ENCODE measurements around the gene TOX4. TPM values are rescaled to one million over a fixed set of nuclear protein-coding genes. Genes with fewer than 3 reads are reported as not detected.

TOX4 gene
- total RNA-seq, 2 donors from 2014 or later, result 80.2 to 85.2 TPM

GRCh38 chr14:21498540-21499526 is 21.8 kb downstream of the TOX4 start:
- ATAC-seq, result peak; percentile 63
- DNase-seq, result no peak
- intact Hi-C loops (cut with DNase I, micrococcal nuclease), result no loop called here

GRCh38 chr14:21501568-21501967 is 24.6 kb downstream of the TOX4 start:
- DNase-seq, result no peak
- no peak for ATAC-seq
- intact Hi-C loops (cut with DNase I, micrococcal nuclease), result no loop called here

GRCh38 chr14:21503376-21503775 is 26.4 kb downstream of the TOX4 start:
- intact Hi-C loops (cut with DNase I, micrococcal nuclease), result no loop called here
- no peak for DNase-seq
- ATAC-seq, result no peak

- intact Hi-C loops (cut with DNase I, micrococcal nuclease), result no loop called here
- no peak for ATAC-seq
- DNase-seq, result no peak
Observed at GRCh38 chr14:21505012-21505553, 28.1 kb downstream of the TOX4 start.

- ATAC-seq, result no peak
- intact Hi-C loops (cut with DNase I, micrococcal nuclease), result no loop called here
- no peak for DNase-seq
Observed at GRCh38 chr14:21506557-21506956, 29.6 kb downstream of the TOX4 start.

- DNase-seq, result no peak
- intact Hi-C loops (cut with DNase I, micrococcal nuclease), result no loop called here
- no peak for ATAC-seq
Observed at GRCh38 chr14:21509432-21510143, 32.6 kb downstream of the TOX4 start.

- intact Hi-C loops (cut with DNase I, micrococcal nuclease), result no loop called here
- peak; percentile 97 for ATAC-seq
- DNase-seq, result peak; percentile 95 to 98
Observed at GRCh38 chr14:21510735-21511657, 34.0 kb downstream of the TOX4 start, which contains the start of gene METTL3. Gene METTL3 (minus strand): TSS chr14:21511340. CDS start chr14:21511223, 117 bp downstream.

- no peak for DNase-seq
- no peak for ATAC-seq
- intact Hi-C loops (cut with DNase I, micrococcal nuclease), result no loop called here
Observed at GRCh38 chr14:21514341-21514740, 37.3 kb downstream of the TOX4 start.

- intact Hi-C loops (cut with DNase I, micrococcal nuclease), result no loop called here
- ATAC-seq, result no peak
- DNase-seq, result no peak
Observed at GRCh38 chr14:21518725-21519124, 41.7 kb downstream of the TOX4 start.

GRCh38 chr14:21520767-21521166 is 43.8 kb downstream of the TOX4 start:
- intact Hi-C loops (cut with DNase I, micrococcal nuclease), result no loop called here
- DNase-seq (no peak), ATAC-seq (no peak)

GRCh38 chr14:21521501-21521900 is 44.5 kb downstream of the TOX4 start:
- DNase-seq, result no peak
- intact Hi-C loops (cut with DNase I, micrococcal nuclease), result no loop called here
- no peak for ATAC-seq

GRCh38 chr14:21523203-21523602 is 46.2 kb downstream of the TOX4 start:
- DNase-seq, result no peak
- no peak for ATAC-seq
- intact Hi-C loops (cut with DNase I, micrococcal nuclease), result no loop called here

GRCh38 chr14:21524575-21525490 is 47.8 kb downstream of the TOX4 start:
- no peak for DNase-seq
- intact Hi-C loops (cut with DNase I, micrococcal nuclease), result no loop called here
- no peak for ATAC-seq

- DNase-seq, result no peak
- intact Hi-C loops (cut with DNase I, micrococcal nuclease), result no loop called here
- ATAC-seq, result no peak
Observed at GRCh38 chr14:21525571-21525961, 48.6 kb downstream of the TOX4 start.

- intact Hi-C loops (cut with DNase I, micrococcal nuclease), result no loop called here
- DNase-seq, result peak; percentile 55 to 78
- peak; percentile 70 for ATAC-seq
Observed at GRCh38 chr14:21525962-21526671, 49.1 kb downstream of the TOX4 start, which contains the start of gene SALL2. Gene SALL2 (minus strand): TSS chr14:21526346. CDS start chr14:21526127, 219 bp downstream.

- DNase-seq (no peak), ATAC-seq (no peak)
- intact Hi-C loops (cut with DNase I, micrococcal nuclease), result no loop called here
Observed at GRCh38 chr14:21526672-21527317, 49.8 kb downstream of the TOX4 start.

- intact Hi-C loops (cut with DNase I, micrococcal nuclease), result no loop called here
- no peak for ATAC-seq
- DNase-seq, result no peak
Observed at GRCh38 chr14:21527318-21527679, 50.3 kb downstream of the TOX4 start.
